OCI-LY1 (cell line): ENCODE measurements around the gene LRFN2.

ENCODE experiments used
- H2AFZ ChIP-seq: fragments of 200-600 bp; sonication (generic), shearing (Covaris generic); 2 replicates; pipeline ENCODE4 v1.6.0; 2014; ENCODE audit warnings: antibody characterized with exemption, mild to moderate bottlenecking, low read length
- H3F3A ChIP-seq: fragments of 200-600 bp; sonication (generic), shearing (Covaris generic); 2 replicates; pipeline ENCODE4 v1.6.0; 2014; ENCODE audit warnings: mild to moderate bottlenecking, antibody characterized with exemption, low read length, moderate library complexity; ENCODE audit not compliant: insufficient read depth
- H3K27ac ChIP-seq: fragments of 200-600 bp; sonication (generic); 2 replicates; pipeline ENCODE4 v1.5.1; 2014; ENCODE audit warnings: low read length, mixed run types, mild to moderate bottlenecking, low read depth; ENCODE audit not compliant: poor library complexity, severe bottlenecking
- H3K27me3 ChIP-seq: fragments of 200-600 bp; sonication (generic); 2 replicates; pipeline ENCODE4 v1.6.0; 2014; ENCODE audit warnings: antibody characterized with exemption, mild to moderate bottlenecking, low read length, moderate library complexity; ENCODE audit not compliant: insufficient read depth
- H3K36me3 ChIP-seq: fragments of 200-600 bp; sonication (generic); 2 replicates; pipeline ENCODE4 v1.6.1; 2014; ENCODE audit warnings: mild to moderate bottlenecking, antibody characterized with exemption, low read length, moderate library complexity, mixed read lengths; ENCODE audit not compliant: insufficient read depth
- H3K4me1 ChIP-seq: fragments of 200-600 bp; sonication (generic); 2 replicates; pipeline ENCODE4 v1.5.1; 2014; ENCODE audit warnings: mild to moderate bottlenecking, low read length, moderate library complexity; ENCODE audit not compliant: insufficient read depth, severe bottlenecking
- H3K4me2 ChIP-seq: fragments of 200-600 bp; sonication (generic), shearing (Covaris generic); 2 replicates; pipeline ENCODE4 v1.6.1; 2014; ENCODE audit warnings: low read length
- H3K4me3 ChIP-seq: fragments of 200-600 bp; sonication (generic); 2 replicates; pipeline ENCODE4 v1.5.1; 2014; ENCODE audit warnings: low read length, low read depth, mild to moderate bottlenecking, mixed read lengths; ENCODE audit not compliant: poor library complexity, severe bottlenecking
- H3K79me2 ChIP-seq: fragments of 200-600 bp; shearing (Covaris generic); 2 replicates; pipeline ENCODE4 v1.6.1; 2016; ENCODE audit warnings: mixed run types, low read length, mixed read lengths; ENCODE audit not compliant: insufficient read depth
- H3K9ac ChIP-seq: fragments of 200-600 bp; sonication (generic), shearing (Covaris generic); 2 replicates; pipeline ENCODE4 v1.6.1; 2014; ENCODE audit warnings: mild to moderate bottlenecking, low read length, mixed read lengths
- H3K9me2 ChIP-seq: fragments of 200-600 bp; sonication (generic), shearing (Covaris generic); 2 replicates; pipeline ENCODE4 v1.6.1; 2014; ENCODE audit warnings: low read depth, mild to moderate bottlenecking, low read length, mixed read lengths
- H3K9me3 ChIP-seq: fragments of 200-600 bp; shearing (Covaris generic); 2 replicates; pipeline ENCODE4 v1.6.1; 2014; ENCODE audit warnings: low read length, mixed read lengths
- H4K20me1 ChIP-seq: fragments of 200-600 bp; sonication (generic), shearing (Covaris generic); 2 replicates; pipeline ENCODE4 v1.6.0; 2016; ENCODE audit warnings: mild to moderate bottlenecking, low read length; ENCODE audit not compliant: insufficient read depth
- EZH2 ChIP-seq: fragments of 200-600 bp; sonication (generic), shearing (Covaris generic); IDR thresholded peaks from 2 replicates; pipeline ENCODE4 v1.8.0; 2017; ENCODE audit warnings: borderline replicate concordance, mixed run types, mild to moderate bottlenecking, antibody characterized with exemption, low read length, moderate library complexity, mixed read lengths
- TF ChIP-seq, protein P1 (sequence below): fragments of 200-600 bp; sonication (generic), shearing (Covaris generic); IDR thresholded peaks from 2 replicates; pipeline ENCODE4 v1.5.1; 2017; ENCODE audit warnings: mild to moderate bottlenecking, antibody characterized with exemption, low read length, moderate library complexity, mixed read lengths

Gene LRFN2

GRCh38 chr6:40455686-40456389 lies 131.3 kb downstream of the LRFN2 start:
- Histone ChIP-seq H3K4me1 (no peaks in the 10 kb centered on the region), H3K27me3 (no peaks in the 10 kb centered on the region), H3K36me3 (no peaks in the 10 kb centered on the region), H3K27ac (no peak overlapping the region), H3K9me3 (no peaks in the 10 kb centered on the region), H3F3A (no peaks in the 10 kb centered on the region), H3K79me2 (no peaks in the 10 kb centered on the region), H3K9ac (no peak overlapping the region), H3K4me3 (no peak overlapping the region), H4K20me1 (no peaks in the 10 kb centered on the region), H2AFZ (no peak overlapping the region), H3K4me2 (no peak overlapping the region), H3K9me2 (no peaks in the 10 kb centered on the region)
- TF ChIP-seq, protein P1, sequence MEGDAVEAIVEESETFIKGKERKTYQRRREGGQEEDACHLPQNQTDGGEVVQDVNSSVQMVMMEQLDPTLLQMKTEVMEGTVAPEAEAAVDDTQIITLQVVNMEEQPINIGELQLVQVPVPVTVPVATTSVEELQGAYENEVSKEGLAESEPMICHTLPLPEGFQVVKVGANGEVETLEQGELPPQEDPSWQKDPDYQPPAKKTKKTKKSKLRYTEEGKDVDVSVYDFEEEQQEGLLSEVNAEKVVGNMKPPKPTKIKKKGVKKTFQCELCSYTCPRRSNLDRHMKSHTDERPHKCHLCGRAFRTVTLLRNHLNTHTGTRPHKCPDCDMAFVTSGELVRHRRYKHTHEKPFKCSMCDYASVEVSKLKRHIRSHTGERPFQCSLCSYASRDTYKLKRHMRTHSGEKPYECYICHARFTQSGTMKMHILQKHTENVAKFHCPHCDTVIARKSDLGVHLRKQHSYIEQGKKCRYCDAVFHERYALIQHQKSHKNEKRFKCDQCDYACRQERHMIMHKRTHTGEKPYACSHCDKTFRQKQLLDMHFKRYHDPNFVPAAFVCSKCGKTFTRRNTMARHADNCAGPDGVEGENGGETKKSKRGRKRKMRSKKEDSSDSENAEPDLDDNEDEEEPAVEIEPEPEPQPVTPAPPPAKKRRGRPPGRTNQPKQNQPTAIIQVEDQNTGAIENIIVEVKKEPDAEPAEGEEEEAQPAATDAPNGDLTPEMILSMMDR: no peak
- TF ChIP-seq EZH2: no peak

DNA sequence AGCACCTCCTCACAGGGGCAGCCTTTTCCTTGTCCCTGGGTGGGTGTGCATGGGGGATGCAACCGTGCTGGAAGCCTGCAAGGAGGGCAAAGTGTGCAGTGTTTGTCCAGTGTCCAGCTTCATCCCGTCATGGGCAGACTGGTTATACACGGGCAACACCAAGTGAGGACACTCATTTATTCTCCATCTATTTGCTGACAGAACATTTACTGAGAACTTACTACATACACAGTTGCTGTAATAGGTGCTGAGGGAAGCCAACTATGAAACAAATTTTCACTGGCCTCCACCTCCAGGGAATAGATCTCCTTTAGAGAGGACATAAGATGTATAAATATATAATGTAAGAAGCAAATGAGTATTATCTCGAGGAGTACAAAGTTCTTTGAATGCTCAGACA lies 136.7 kb downstream of the LRFN2 start:
- Histone ChIP-seq H3K4me3 (no peak overlapping the region), H3K27ac (no peak overlapping the region), H3K9ac (no peak overlapping the region), H3K36me3 (no peaks in the 10 kb centered on the region), H3K4me1 (no peaks in the 10 kb centered on the region), H2AFZ (no peak overlapping the region), H3K27me3 (no peaks in the 10 kb centered on the region), H3K79me2 (no peaks in the 10 kb centered on the region), H3K4me2 (no peak overlapping the region), H3F3A (no peaks in the 10 kb centered on the region), H3K9me3 (no peaks in the 10 kb centered on the region), H3K9me2 (no peaks in the 10 kb centered on the region), H4K20me1 (no peaks in the 10 kb centered on the region)
- TF ChIP-seq EZH2: no peak
- TF ChIP-seq, protein P1: no peak

DNA sequence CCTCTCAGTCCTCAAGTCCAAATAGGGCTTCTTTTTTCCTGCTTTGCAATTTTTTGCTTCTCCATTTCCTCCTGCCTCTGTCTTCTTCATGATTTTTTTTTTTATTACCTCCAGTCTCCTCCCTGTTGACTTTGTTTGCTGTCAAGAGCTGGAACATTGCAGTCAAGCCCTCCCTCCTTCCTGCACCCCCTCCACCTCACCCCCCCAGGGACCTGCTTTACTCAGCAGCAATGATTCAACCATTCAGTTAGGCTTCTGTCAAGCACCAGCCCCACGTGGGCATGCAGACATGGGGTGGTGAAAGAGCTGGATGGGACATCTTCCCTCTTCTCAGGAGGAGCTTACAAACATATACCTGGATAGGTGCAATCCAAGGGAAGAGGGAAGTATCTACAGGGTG lies 142.4 kb downstream of the LRFN2 start:
- Histone ChIP-seq H3K4me1 (no peaks in the 10 kb centered on the region), H3K9ac (no peak overlapping the region), H3K27ac (no peak overlapping the region), H3K4me3 (no peak overlapping the region), H3K79me2 (no peaks in the 10 kb centered on the region), H3K36me3 (no peaks in the 10 kb centered on the region), H3F3A (no peaks in the 10 kb centered on the region), H3K9me3 (no peaks in the 10 kb centered on the region), H3K4me2 (no peak overlapping the region), H2AFZ (no peak overlapping the region), H3K9me2 (no peaks in the 10 kb centered on the region), H4K20me1 (no peaks in the 10 kb centered on the region), H3K27me3 (no peaks in the 10 kb centered on the region)
- no peak for TF ChIP-seq EZH2
- TF ChIP-seq, protein P1: no peak
